Measurements from ENCODE around the gene SORBS2. TPM values are rescaled to one million over a fixed set of nuclear protein-coding genes. Genes with fewer than 3 reads are reported as not detected.

The SORBS2 gene
- total and polyA plus RNA-seq, 2 of the 8 experiments (the other 6 are each of a cell fraction or from before 2014, with no cell fraction given), result 73.0 to 87.1 TPM

- WGBS, 2 experiments (ENCODE audit: extremely low coverage in 1 of 2, insufficient coverage in 1 of 2, insufficient read length in 1 of 2, insufficient replicate concordance in 2 of 2, low coverage in 1 of 2, low lambda C conversion rate in 2 of 2, missing lambda C conversion rate in 1 of 2), result 89% methylated on average over 1 of the region's 1 CpG; no CpG with 5 or more reads in 1 of the 2 experiments
These were observed 67.5 kb downstream of the SORBS2 start for GRCh38 chr4:185744488-185744862.

More at GRCh38 chr4:185744488-185744862, 67.5 kb downstream of the SORBS2 start:
- Histone ChIP-seq H3K36me3 (ENCODE audit: control insufficient read depth in 2 of 4, insufficient read depth in 4 of 4, low read length in 3 of 4) (no peaks in the 10 kb centered on the region), H3K56ac (replicated peaks; ENCODE audit: insufficient read length, low read depth, low read length) (no peak overlapping the region), H3K4ac (replicated peaks; ENCODE audit: insufficient read length, low read depth, low read length) (no peak overlapping the region), H2BK20ac (ENCODE audit: low read length) (no peak overlapping the region), H3K4me1 (replicated peaks in 1 of 4; ENCODE audit: control insufficient read depth in 3 of 4, insufficient read depth in 4 of 4, low read length in 3 of 4) (peaks cover 0 to 14% (median 9%) of the 10 kb centered on the region in 4 experiments), H2AK5ac (ENCODE audit: low read depth, low read length) (no peak overlapping the region), H3K27ac (ENCODE audit: low read depth, low read length) (no peak overlapping the region), H2BK12ac (ENCODE audit: low read depth, low read length) (no peak overlapping the region), H4K20me1 (replicated peaks in 1 of 2; ENCODE audit: control insufficient read depth in 1 of 2, insufficient read depth in 2 of 2, low read length in 2 of 2) (peaks cover 0 to 2% of the 10 kb centered on the region in 2 experiments), H3K23ac (ENCODE audit: insufficient read length) (no peak overlapping the region), H4K5ac (ENCODE audit: insufficient read length, low read depth, low read length) (no peak overlapping the region), H3K27me3 (replicated peaks in 1 of 4; ENCODE audit: control insufficient read depth in 3 of 4, extremely low read depth in 1 of 4, insufficient read depth in 3 of 4, low read length in 3 of 4) (no peaks in the 10 kb centered on the region), H2BK15ac (ENCODE audit: low read length) (no peak overlapping the region), H3K4me2 (ENCODE audit: insufficient read depth in 1 of 2, low read depth in 2 of 2, low read length in 2 of 2) (no peak overlapping the region), H4K91ac (replicated peaks; ENCODE audit: insufficient read length, low read length) (no peak overlapping the region), H3K79me1 (ENCODE audit: low read depth, low read length) (peaks cover 2% of the 10 kb centered on the region; the same call in 1 of the 2 replicates), H3K9ac (replicated peaks in 1 of 4; ENCODE audit: extremely low read depth in 1 of 4, low read depth in 3 of 4, low read length in 3 of 4) (no peak overlapping the region), H3K79me2 (ENCODE audit: control insufficient read depth in 1 of 2, insufficient read depth in 2 of 2, low read length in 2 of 2) (peaks cover 0 to 18% of the 10 kb centered on the region in 2 experiments; a peak in 1 of 4 replicates), H2BK5ac (ENCODE audit: low read depth, low read length) (no peak overlapping the region), H2AFZ (ENCODE audit: low read length) (no peak overlapping the region), H3K18ac (ENCODE audit: extremely low read depth, low read length) (no peak overlapping the region), H3K4me3 (ENCODE audit: extremely low read depth in 1 of 4, insufficient read depth in 2 of 4, low read depth in 3 of 4, low read length in 4 of 4) (no peak overlapping the region), H2BK120ac (replicated peaks; ENCODE audit: low read depth, low read length) (no peak overlapping the region), H3K14ac (ENCODE audit: insufficient read length) (no peak overlapping the region), H4K8ac (ENCODE audit: extremely low read depth, insufficient read depth, low read length) (no peak overlapping the region), H3K23me2 (ENCODE audit: low read depth, low read length) (peaks cover 6% of the 10 kb centered on the region; the same call in 1 of the 2 replicates), H3K9me3 (ENCODE audit: insufficient read depth in 2 of 2, low read depth in 1 of 2, low read length in 1 of 2) (no peaks in the 10 kb centered on the region)
- DNase-seq (ENCODE audit: low read depth in 1 of 2, low spot score in 2 of 2) (no peak), FAIRE-seq (no peak)
- POLR2A ChIA-PET (ENCODE audit: partially characterized antibody), result no interaction called here
- CTCF ChIA-PET (ENCODE audit: partially characterized antibody), result no interaction called here
- TF ChIP-seq SRF (IDR thresholded peaks at IDR 0.05; ENCODE audit: low read depth, low read length) (no peak), ZNF274 (IDR thresholded peaks at IDR 0.05; ENCODE audit: borderline replicate concordance, extremely low read depth, low read length) (no peak)
